B cell (primary cell): ENCODE data around the gene EFCAB8. TPM values are rescaled to one million over a fixed set of nuclear protein-coding genes. Genes with fewer than 3 reads are reported as not detected.

Experiments used
- ATAC-seq: fragments of 200-7000 bp; cut with Tn5 transposase; one replicate; pipeline ENCODE4 v1.10.0; 2021; ENCODE audit warnings: low read depth, mild to moderate bottlenecking, moderate number of reproducible peaks, moderate library complexity
- CTCF ChIA-PET: fragments of 350-600 bp; sonication (Branson Sonifier 250); formaldehyde crosslinking; loops from one replicate; lab custom pipeline; 2021; ENCODE audit warnings: antibody characterized with exemption, inconsistent platforms; lab: Charles Lee
- POLR2A ChIA-PET: fragments of 350-600 bp; sonication (Branson Sonifier 250); formaldehyde crosslinking; loops from one replicate; lab custom pipeline; 2021; ENCODE audit warnings: antibody characterized with exemption; lab: Charles Lee
- DNase-seq: peaks from one replicate; pipeline ENCODE4 v3.0.0; 2013
- H2AFZ ChIP-seq: 2 replicates; pipeline ENCODE4 v1.6.1; 2012; ENCODE audit warnings: mild to moderate bottlenecking, low read depth, low read length; ENCODE audit not compliant: insufficient read depth, poor library complexity, severe bottlenecking
- H3K27ac ChIP-seq, 2 donors: 1 replicate in 1 of 2; 2 replicates in 1 of 2; pipeline ENCODE4 v1.5.1; 2012 to 2013; ENCODE audit warnings: low read length in 2 of 2, mild to moderate bottlenecking in 2 of 2, moderate library complexity in 1 of 2
- H3K27me3 ChIP-seq, 4 experiments: fragments of 200-600 bp in 1 of 4; sonication (generic) in 1 of 4; replicated peaks in 1 of 4; 1 replicate in 2 of 4; 2 replicates in 2 of 4; pipeline versions ENCODE4 v1.6.1 to v1.7.0; 2013 to 2016; ENCODE audit warnings: low read length in 3 of 4, mild to moderate bottlenecking in 2 of 4, mixed read lengths in 1 of 4, moderate library complexity in 1 of 4; ENCODE audit not compliant: insufficient read depth in 4 of 4, control insufficient read depth in 3 of 4; ENCODE audit errors: control extremely low read depth in 1 of 4
- H3K36me3 ChIP-seq, 2 experiments: replicated peaks in 1 of 2; 1 replicate in 1 of 2; 2 replicates in 1 of 2; pipeline versions ENCODE4 v1.6.1 to v1.7.1; 2013; ENCODE audit warnings: low read length in 1 of 2; ENCODE audit not compliant: insufficient read depth in 2 of 2, control insufficient read depth in 1 of 2; ENCODE audit errors: control extremely low read depth in 1 of 2, extremely low read depth in 1 of 2
- H3K4me1 ChIP-seq, 2 donors: fragments of 200-600 bp in 1 of 2; sonication (generic) in 1 of 2; 1 replicate in 1 of 2; 2 replicates in 1 of 2; pipeline versions ENCODE4 v1.5.1 to v1.6.1; 2013 to 2017; ENCODE audit warnings: low read length in 2 of 2; ENCODE audit not compliant: control insufficient read depth in 2 of 2, insufficient read depth in 2 of 2
- H3K4me2 ChIP-seq: replicated peaks from 2 replicates; pipeline ENCODE3; 2012; ENCODE audit warnings: mild to moderate bottlenecking, low read depth, low read length; ENCODE audit not compliant: poor library complexity, severe bottlenecking
- H3K4me3 ChIP-seq, 5 experiments: fragments of 200-600 bp in 1 of 5; sonication (generic) in 1 of 5; 1 replicate in 3 of 5; 2 replicates in 2 of 5; pipeline versions ENCODE4 v1.5.1 to v1.7.0; 2011 to 2016; ENCODE audit warnings: low read length in 4 of 5, mild to moderate bottlenecking in 4 of 5, low read depth in 2 of 5, control low read depth in 1 of 5, moderate library complexity in 1 of 5; ENCODE audit not compliant: insufficient read depth in 1 of 5; ENCODE audit errors: control extremely low read depth in 1 of 5, extremely low read depth in 1 of 5
- H3K79me2 ChIP-seq: fragments of 200-600 bp; sonication (generic); one replicate; pipeline ENCODE4 v1.6.0; 2016; ENCODE audit warnings: low read length; ENCODE audit not compliant: control insufficient read depth, insufficient read depth
- H3K9ac ChIP-seq: fragments of 200-600 bp; sonication (generic); 2 replicates; pipeline ENCODE4 v1.6.1; 2017; ENCODE audit warnings: mild to moderate bottlenecking, low read length, moderate library complexity
- H3K9me3 ChIP-seq, 3 donors: one replicate each; pipeline versions ENCODE4 v1.6.1 to v1.7.1; 2013; ENCODE audit warnings: low read length in 2 of 3; ENCODE audit not compliant: control insufficient read depth in 2 of 3, insufficient read depth in 1 of 3; ENCODE audit errors: control extremely low read depth in 1 of 3
- H4K20me1 ChIP-seq: 2 replicates; pipeline ENCODE4 v1.6.0; 2012; ENCODE audit warnings: mild to moderate bottlenecking, low read length; ENCODE audit not compliant: insufficient read depth, control insufficient read depth, poor library complexity, severe bottlenecking
- H3K27ac Mint-ChIP-seq: one replicate; pipeline ENCODE4 v1.8.0; 2021; ENCODE audit warnings: mixed read lengths
- H3K27me3 Mint-ChIP-seq: one replicate; pipeline ENCODE4 v1.8.0; 2021; ENCODE audit warnings: mixed read lengths
- H3K4me1 Mint-ChIP-seq: one replicate; pipeline ENCODE4 v1.8.0; 2021; ENCODE audit warnings: mixed read lengths
- H3K4me3 Mint-ChIP-seq: one replicate; pipeline ENCODE4 v1.8.0; 2021; ENCODE audit warnings: mixed read lengths
- H3K9me3 Mint-ChIP-seq: one replicate; pipeline ENCODE4 v1.8.0; 2022; ENCODE audit warnings: mixed read lengths; ENCODE audit not compliant: insufficient read depth
- EZH2 ChIP-seq: IDR thresholded peaks from 2 replicates; pipeline ENCODE4 v1.6.1; 2012; ENCODE audit warnings: borderline replicate concordance, low read depth, mild to moderate bottlenecking, moderate library complexity, low read length; ENCODE audit not compliant: insufficient read depth, poor library complexity, severe bottlenecking
- WGBS: methylation state at CpG from one replicate; pipeline ENCODE4 v1.1.5; 2013; ENCODE audit warnings: missing lambda C conversion rate; ENCODE audit not compliant: insufficient coverage; 5-methylcytosine and 5-hydroxymethylcytosine counted together
- intact Hi-C: fragments of 100-400 bp; cut with micrococcal nuclease; formaldehyde crosslinking; loops from one replicate; pipeline ENCODE4 v1.10.0; 2022
- polyA plus RNA-seq: library from polyadenylated mRNA; depleted of rRNA; stranded (reverse); fragments of >200 nt; gene quantifications from 2 replicates; pipeline ENCODE4 v1.2.3, GENCODE V29; 2012
- total RNA-seq, 2 donors: library from RNA; stranded (reverse); fragments of 120-200 nt in 1 of 2; gene quantifications; 1 replicate in 1 of 2; 2 replicates in 1 of 2; pipeline versions ENCODE4 v1.2.3 to v1.2.4, GENCODE V29; 2013 to 2022
- TF ChIP-seq, protein P1 (sequence below): fragments of 200-600 bp; IDR thresholded peaks from one replicate; pipeline ENCODE4 v1.8.0; 2022; ENCODE audit warnings: antibody characterized with exemption, mild to moderate bottlenecking

EFCAB8 gene
- total and polyA plus RNA-seq, 2 donors (not counting 1 experiment from before 2014, with no cell fraction given): 0.72 to 2.3 TPM

DNA sequence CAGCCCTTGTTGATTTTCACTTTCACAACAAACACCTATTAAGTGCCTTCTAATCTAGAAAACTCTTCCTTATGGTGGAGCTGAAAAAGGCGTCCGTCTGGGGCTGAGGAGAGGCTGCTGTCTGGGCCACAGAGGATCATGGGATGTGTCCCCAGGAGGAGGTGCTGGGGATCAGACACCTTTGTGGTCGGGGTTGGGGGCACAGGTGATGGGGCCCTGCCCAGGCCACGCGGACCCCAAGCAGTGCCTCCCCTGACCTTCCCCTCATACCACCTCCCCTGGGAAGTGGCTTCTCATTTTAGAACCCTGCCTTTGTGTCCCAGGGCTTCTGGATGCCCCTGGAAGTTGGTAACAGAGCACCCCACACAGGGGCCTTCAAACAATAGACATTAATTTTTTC lies 104.5 kb downstream of the EFCAB8 start:
- H3K27ac ChIP-seq: no peak overlapping the region
- Mint-ChIP-seq H3K27ac (no peak overlapping the region), H3K9me3 (peaks cover 2% of the 10 kb centered on the region), H3K4me1 (peaks cover 15% of the 10 kb centered on the region), H3K27me3 (no peaks in the 10 kb centered on the region), H3K4me3 (no peak overlapping the region)
- ChIA-PET CTCF (no interaction called here), POLR2A (no interaction called here)
- H3K9me3 ChIP-seq: peaks cover 0 to 17% (median 0%) of the 10 kb centered on the region in 3 donors
- no peaks in the 10 kb centered on the region for H3K36me3 ChIP-seq
- H3K4me2 ChIP-seq: no peak overlapping the region
- DNase-seq (no peak), ATAC-seq (no peak)
- no peaks in the 10 kb centered on the region for H3K79me2 ChIP-seq
- H4K20me1 ChIP-seq: no peaks in the 10 kb centered on the region
- no peaks in the 10 kb centered on the region for H3K27me3 ChIP-seq
- H3K4me1 ChIP-seq: peaks cover 16 to 26% of the 10 kb centered on the region in 2 donors
- intact Hi-C loops: no loop called here
- 95% methylated on average over 4 of the region's 5 CpGs for WGBS
- no peak overlapping the region for H3K9ac ChIP-seq
- TF ChIP-seq, protein P1, sequence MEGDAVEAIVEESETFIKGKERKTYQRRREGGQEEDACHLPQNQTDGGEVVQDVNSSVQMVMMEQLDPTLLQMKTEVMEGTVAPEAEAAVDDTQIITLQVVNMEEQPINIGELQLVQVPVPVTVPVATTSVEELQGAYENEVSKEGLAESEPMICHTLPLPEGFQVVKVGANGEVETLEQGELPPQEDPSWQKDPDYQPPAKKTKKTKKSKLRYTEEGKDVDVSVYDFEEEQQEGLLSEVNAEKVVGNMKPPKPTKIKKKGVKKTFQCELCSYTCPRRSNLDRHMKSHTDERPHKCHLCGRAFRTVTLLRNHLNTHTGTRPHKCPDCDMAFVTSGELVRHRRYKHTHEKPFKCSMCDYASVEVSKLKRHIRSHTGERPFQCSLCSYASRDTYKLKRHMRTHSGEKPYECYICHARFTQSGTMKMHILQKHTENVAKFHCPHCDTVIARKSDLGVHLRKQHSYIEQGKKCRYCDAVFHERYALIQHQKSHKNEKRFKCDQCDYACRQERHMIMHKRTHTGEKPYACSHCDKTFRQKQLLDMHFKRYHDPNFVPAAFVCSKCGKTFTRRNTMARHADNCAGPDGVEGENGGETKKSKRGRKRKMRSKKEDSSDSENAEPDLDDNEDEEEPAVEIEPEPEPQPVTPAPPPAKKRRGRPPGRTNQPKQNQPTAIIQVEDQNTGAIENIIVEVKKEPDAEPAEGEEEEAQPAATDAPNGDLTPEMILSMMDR: no peak
- no peak for TF ChIP-seq EZH2
- H2AFZ ChIP-seq: no peak overlapping the region
- H3K4me3 ChIP-seq: no peak overlapping the region

- Histone ChIP-seq H3K79me2 (no peaks in the 10 kb centered on the region), H3K36me3 (no peaks in the 10 kb centered on the region), H3K27ac (no peak overlapping the region), H4K20me1 (no peaks in the 10 kb centered on the region), H3K9ac (no peak overlapping the region), H3K4me1 (peaks cover 16 to 35% of the 10 kb centered on the region in 2 donors), H3K27me3 (no peaks in the 10 kb centered on the region), H3K4me3 (no peak overlapping the region), H3K4me2 (no peak overlapping the region), H3K9me3 (peaks cover 0 to 7% (median 0%) of the 10 kb centered on the region in 3 donors), H2AFZ (no peak overlapping the region)
- CTCF ChIA-PET: no interaction called here
- Mint-ChIP-seq H3K4me1 (peaks cover 22% of the 10 kb centered on the region), H3K27me3 (no peaks in the 10 kb centered on the region), H3K4me3 (no peak overlapping the region), H3K27ac (no peak overlapping the region), H3K9me3 (no peaks in the 10 kb centered on the region)
- POLR2A ChIA-PET: no interaction called here
- ATAC-seq (no peak), DNase-seq (no peak)
- TF ChIP-seq, protein P1: no peak
- TF ChIP-seq EZH2: no peak
- 100% methylated on average over 6 of the region's 6 CpGs for WGBS
- intact Hi-C loops: no loop called here
Observed at GRCh38 chr20:32964575-32964974, 105.9 kb downstream of the EFCAB8 start.
